ENCODE data around the gene PIPOX.
"Not testable (repeated sequence)": the region's sequence is repeated elsewhere in the genome, so short reads cannot be mapped to it uniquely, and the experiment has no call there.

PIPOX gene

GRCh38 chr17:29076722-29077121 lies 33.8 kb downstream of the PIPOX start:
- DNase-seq (ENCODE audit: low read depth): no peak

- DNase-seq (ENCODE audit: low read depth): no peak
These were observed 34.4 kb downstream of the PIPOX start for GRCh38 chr17:29077320-29077719.

GRCh38 chr17:29078183-29079045 lies 35.5 kb downstream of the PIPOX start:
- no peak for DNase-seq (ENCODE audit: low read depth)

GRCh38 chr17:29079433-29079832 lies 36.5 kb downstream of the PIPOX start:
- no peak for DNase-seq (ENCODE audit: low read depth)

GRCh38 chr17:29079887-29080286 lies 36.9 kb downstream of the PIPOX start:
- DNase-seq (ENCODE audit: low read depth): no peak

- DNase-seq (ENCODE audit: low read depth): no peak
These were observed 37.4 kb downstream of the PIPOX start for GRCh38 chr17:29080323-29080722.

GRCh38 chr17:29080965-29081364 lies 38.0 kb downstream of the PIPOX start:
- no peak for DNase-seq (ENCODE audit: low read depth)

- DNase-seq (ENCODE audit: low read depth): no peak
These were observed 41.7 kb downstream of the PIPOX start for GRCh38 chr17:29084541-29085146.

- no peak for DNase-seq (ENCODE audit: low read depth)
These were observed 42.3 kb downstream of the PIPOX start for GRCh38 chr17:29085223-29085622.

- no peak for DNase-seq (ENCODE audit: low read depth)
These were observed 43.8 kb downstream of the PIPOX start for GRCh38 chr17:29086628-29087332.

GRCh38 chr17:29088782-29089181 lies 45.8 kb downstream of the PIPOX start:
- DNase-seq (ENCODE audit: low read depth): not testable (repeated sequence)

- DNase-seq (ENCODE audit: low read depth): no peak
These were observed 46.7 kb downstream of the PIPOX start for GRCh38 chr17:29089601-29090044.

GRCh38 chr17:29090108-29090507 lies 47.2 kb downstream of the PIPOX start:
- no peak for DNase-seq (ENCODE audit: low read depth)

- DNase-seq (ENCODE audit: low read depth): no peak
These were observed 48.0 kb downstream of the PIPOX start for GRCh38 chr17:29090750-29091605.

- DNase-seq (ENCODE audit: low read depth): no peak
These were observed 48.8 kb downstream of the PIPOX start for GRCh38 chr17:29091606-29092289.

GRCh38 chr17:29093090-29093871 lies 50.3 kb downstream of the PIPOX start:
- DNase-seq (ENCODE audit: low read depth): no peak

- no peak for DNase-seq (ENCODE audit: low read depth)
These were observed 51.3 kb downstream of the PIPOX start for GRCh38 chr17:29094101-29094708.

- DNase-seq (ENCODE audit: low read depth): no peak
These were observed 52.5 kb downstream of the PIPOX start for GRCh38 chr17:29095439-29095838.

- no peak for DNase-seq (ENCODE audit: low read depth)
These were observed 53.2 kb downstream of the PIPOX start for GRCh38 chr17:29096094-29096493.

GRCh38 chr17:29099527-29099926 lies 56.6 kb downstream of the PIPOX start:
- no peak for DNase-seq (ENCODE audit: low read depth)

Data from activated T-cell treated with anti-CD3 and anti-CD28 coated beads for 1 hour (primary cell).